ENCODE results near the gene STAP1.
"Not testable (repeated sequence)": the region's sequence is repeated elsewhere in the genome, so short reads cannot be mapped to it uniquely, and the experiment has no call there.

The STAP1 gene

GRCh38 chr4:67558493-67558892 is at the start of gene STAP1:
Gene STAP1, plus strand, starts transcription at chr4:67558727. Its CDS starts 83 bp downstream, at chr4:67558810.
- DNase-seq (ENCODE audit: low read depth), result no peak

GRCh38 chr4:67512501-67512900 is 46.0 kb upstream of the STAP1 start:
- DNase-seq (ENCODE audit: low read depth), result no peak

GRCh38 chr4:67520141-67520540 is 38.4 kb upstream of the STAP1 start:
- DNase-seq (ENCODE audit: low read depth), result no peak

- DNase-seq (ENCODE audit: low read depth), result no peak
These were observed 37.0 kb upstream of the STAP1 start for GRCh38 chr4:67521506-67521905.

GRCh38 chr4:67522230-67522629 is 36.3 kb upstream of the STAP1 start:
- no peak for DNase-seq (ENCODE audit: low read depth)

- DNase-seq (ENCODE audit: low read depth), result no peak
These were observed 35.5 kb upstream of the STAP1 start for GRCh38 chr4:67522851-67523671.

GRCh38 chr4:67524140-67524539 is 34.4 kb upstream of the STAP1 start:
- DNase-seq (ENCODE audit: low read depth), result not testable (repeated sequence)

- DNase-seq (ENCODE audit: low read depth), result no peak
These were observed 27.1 kb upstream of the STAP1 start for GRCh38 chr4:67531379-67531962.

GRCh38 chr4:67532397-67532796 is 26.1 kb upstream of the STAP1 start:
- not testable (repeated sequence) for DNase-seq (ENCODE audit: low read depth)

- DNase-seq (ENCODE audit: low read depth), result no peak
These were observed 25.4 kb upstream of the STAP1 start for GRCh38 chr4:67533112-67533511.

- DNase-seq (ENCODE audit: low read depth), result no peak
These were observed 23.2 kb upstream of the STAP1 start for GRCh38 chr4:67535280-67535840.

- DNase-seq (ENCODE audit: low read depth), result no peak
These were observed 18.7 kb upstream of the STAP1 start for GRCh38 chr4:67539830-67540229.

GRCh38 chr4:67542076-67542475 is 16.5 kb upstream of the STAP1 start:
- no peak for DNase-seq (ENCODE audit: low read depth)

- DNase-seq (ENCODE audit: low read depth), result peak; percentile 87
These were observed 13.1 kb upstream of the STAP1 start, which contains the start of gene CENPC for GRCh38 chr4:67545199-67546003. Gene CENPC, minus strand, starts transcription at chr4:67545503. Its CDS starts 148 bp downstream, at chr4:67545355.

GRCh38 chr4:67546004-67546356 is 12.5 kb upstream of the STAP1 start:
- DNase-seq (ENCODE audit: low read depth), result no peak

GRCh38 chr4:67546971-67547370 is 11.6 kb upstream of the STAP1 start:
- no peak for DNase-seq (ENCODE audit: low read depth)

- no peak for DNase-seq (ENCODE audit: low read depth)
These were observed 9.4 kb upstream of the STAP1 start for GRCh38 chr4:67549123-67549522.

GRCh38 chr4:67550451-67550850 is 8.1 kb upstream of the STAP1 start:
- no peak for DNase-seq (ENCODE audit: low read depth)

GRCh38 chr4:67550857-67551256 is 7.7 kb upstream of the STAP1 start:
- DNase-seq (ENCODE audit: low read depth), result no peak

GRCh38 chr4:67552146-67552792 is 6.3 kb upstream of the STAP1 start:
- not testable (repeated sequence) for DNase-seq (ENCODE audit: low read depth)

GRCh38 chr4:67554096-67554495 is 4.4 kb upstream of the STAP1 start:
- no peak for DNase-seq (ENCODE audit: low read depth)

- DNase-seq (ENCODE audit: low read depth), result no peak
These were observed 3.1 kb upstream of the STAP1 start for GRCh38 chr4:67555447-67555846.

Data from stimulated activated CD8-positive, alpha-beta memory T cell treated with anti-CD3 and anti-CD28 coated beads, Interleukin-7, amount 100 ng/mL, for 24 hours (primary cell).